KMS-11 (cell line): ENCODE data around the gene SDR42E2.

Experiments used
- H2AFZ ChIP-seq: fragments of 200-600 bp; sonication (generic); 2 replicates; pipeline ENCODE4 v1.6.1; 2016; ENCODE audit warnings: antibody characterized with exemption, mixed run types, low read depth
- H3K27ac ChIP-seq: fragments of 200-600 bp; sonication (generic); 2 replicates; pipeline ENCODE4 v1.6.1; 2016; ENCODE audit warnings: mild to moderate bottlenecking, mixed run types
- H3K27me3 ChIP-seq: fragments of 200-600 bp; sonication (generic); 2 replicates; pipeline ENCODE4 v1.6.1; 2017; ENCODE audit warnings: mild to moderate bottlenecking, low read depth, mixed run types, moderate library complexity; ENCODE audit not compliant: insufficient read depth
- H3K36me3 ChIP-seq: fragments of 200-600 bp; sonication (generic); 2 replicates; pipeline ENCODE4 v1.6.1; 2017; ENCODE audit warnings: mild to moderate bottlenecking, mixed run types; ENCODE audit not compliant: insufficient read depth
- H3K4me1 ChIP-seq: fragments of 200-600 bp; sonication (generic); 2 replicates; pipeline ENCODE4 v1.6.1; 2016; ENCODE audit warnings: mild to moderate bottlenecking, low read depth, mixed run types; ENCODE audit not compliant: poor library complexity, severe bottlenecking
- H3K4me2 ChIP-seq: fragments of 200-600 bp; sonication (generic); 2 replicates; pipeline ENCODE4 v1.7.0; 2016; ENCODE audit warnings: mild to moderate bottlenecking, mixed run types
- H3K4me3 ChIP-seq: fragments of 200-600 bp; sonication (generic); IDR thresholded peaks from 2 replicates; pipeline ENCODE4 v1.6.1; 2017; ENCODE audit warnings: low read depth, low read length, mixed read lengths; ENCODE audit not compliant: insufficient read depth
- H3K79me2 ChIP-seq: fragments of 200-600 bp; sonication (generic); 2 replicates; pipeline ENCODE4 v1.6.1; 2016; ENCODE audit warnings: low read depth, mixed run types; ENCODE audit not compliant: insufficient read depth
- H3K9ac ChIP-seq: fragments of 200-600 bp; sonication (generic); 2 replicates; pipeline ENCODE4 v1.6.1; 2016; ENCODE audit warnings: mild to moderate bottlenecking, mixed run types
- H4K20me1 ChIP-seq: fragments of 200-600 bp; sonication (generic); 2 replicates; pipeline ENCODE4 v1.6.1; 2016; ENCODE audit warnings: mild to moderate bottlenecking, mixed run types; ENCODE audit not compliant: insufficient read depth
- CTCF ChIP-seq: fragments of 200-600 bp; sonication (generic); conservative IDR thresholded peaks from 2 replicates; pipeline ENCODE4 v1.6.1; 2017; ENCODE audit warnings: low read depth, mild to moderate bottlenecking, antibody characterized with exemption, low read length, moderate library complexity, mixed read lengths

SDR42E2 gene

GRCh38 chr16:22198547-22199293, 36.4 kb downstream of the SDR42E2 start:
- Histone ChIP-seq H3K27ac (peak overlapping the region; percentile 91), H3K4me3 (no peak overlapping the region), H2AFZ (peak overlapping the region; percentile 67; the same call in 1 of the 2 replicates), H3K36me3 (no peaks in the 10 kb centered on the region), H4K20me1 (no peaks in the 10 kb centered on the region), H3K79me2 (no peaks in the 10 kb centered on the region), H3K4me2 (peak overlapping the region; percentile 69), H3K4me1 (peaks cover 87% of the 10 kb centered on the region), H3K9ac (peak overlapping the region; percentile 74), H3K27me3 (no peaks in the 10 kb centered on the region)
- TF ChIP-seq CTCF: peak; percentile 48

- Histone ChIP-seq H3K79me2 (peaks cover 8% of the 10 kb centered on the region; the same call in 1 of the 2 replicates), H3K36me3 (no peaks in the 10 kb centered on the region), H3K27me3 (no peaks in the 10 kb centered on the region), H3K4me3 (no peak overlapping the region), H2AFZ (no peak overlapping the region), H3K4me2 (no peak overlapping the region), H3K27ac (no peak overlapping the region), H4K20me1 (no peaks in the 10 kb centered on the region), H3K4me1 (peaks cover 77% of the 10 kb centered on the region), H3K9ac (no peak overlapping the region)
- TF ChIP-seq CTCF: no peak
Observed at GRCh38 chr16:22202261-22202637, 39.9 kb downstream of the SDR42E2 start.

- no peak overlapping the region for H2AFZ ChIP-seq
- no peak overlapping the region for H3K9ac ChIP-seq
- H3K27ac ChIP-seq: no peak overlapping the region
- peaks cover 16% of the 10 kb centered on the region for H3K79me2 ChIP-seq
- H3K36me3 ChIP-seq: no peaks in the 10 kb centered on the region
- H3K4me1 ChIP-seq: peaks cover 77% of the 10 kb centered on the region
- H3K4me2 ChIP-seq: no peak overlapping the region
- no peaks in the 10 kb centered on the region for H3K27me3 ChIP-seq
- no peaks in the 10 kb centered on the region for H4K20me1 ChIP-seq
- no peak overlapping the region for H3K4me3 ChIP-seq
- TF ChIP-seq CTCF: no peak
Observed at GRCh38 chr16:22203091-22203490, 40.8 kb downstream of the SDR42E2 start.

- Histone ChIP-seq H3K27ac (no peak overlapping the region), H4K20me1 (no peaks in the 10 kb centered on the region), H3K4me2 (no peak overlapping the region), H3K4me1 (peaks cover 71% of the 10 kb centered on the region), H3K79me2 (peaks cover 27% of the 10 kb centered on the region), H3K4me3 (no peak overlapping the region), H2AFZ (no peak overlapping the region), H3K9ac (no peak overlapping the region), H3K27me3 (no peaks in the 10 kb centered on the region), H3K36me3 (no peaks in the 10 kb centered on the region)
- TF ChIP-seq CTCF: no peak
Observed at GRCh38 chr16:22204091-22204655, 41.9 kb downstream of the SDR42E2 start.
